Activated T-cell treated with anti-CD3 and anti-CD28 coated beads, Interleukin-2, amount 50 U/mL, for 4 hours (primary cell): Measurements from ENCODE around the gene RPUSD1. TPM values are rescaled to one million over a fixed set of nuclear protein-coding genes. Genes with fewer than 3 reads are reported as not detected.

Experiments used
- ATAC-seq, 2 donors: fragments of 200-7000 bp; cut with Tn5 transposase; one replicate each; pipeline ENCODE4 v1.10.0; 2021
- DNase-seq: peaks from one replicate; pipeline ENCODE4 v3.0.0-alpha.2; 2020
- H3K27me3 Mint-ChIP-seq: one replicate; pipeline ENCODE4 v1.8.0; 2021; ENCODE audit warnings: low read depth, mixed read lengths
- H3K36me3 Mint-ChIP-seq: one replicate; pipeline ENCODE4 v1.8.0; 2022; ENCODE audit warnings: mixed read lengths; ENCODE audit not compliant: insufficient read depth
- H3K4me1 Mint-ChIP-seq: one replicate; pipeline ENCODE4 v1.8.0; 2021; ENCODE audit warnings: low read depth, mixed read lengths
- H3K4me3 Mint-ChIP-seq: one replicate; pipeline ENCODE4 v1.8.0; 2021; ENCODE audit warnings: mild to moderate bottlenecking, moderate library complexity, mixed read lengths
- H3K9me3 Mint-ChIP-seq: one replicate; pipeline ENCODE4 v1.8.0; 2021; ENCODE audit warnings: mixed read lengths
- total RNA-seq, 3 donors: library from RNA; stranded (reverse); gene quantifications; one replicate each; pipeline ENCODE4 v1.2.1, GENCODE V29; 2021

Gene RPUSD1
- total RNA-seq, 3 donors from 2014 or later = 72.3 to 99.0 (median 75.1) TPM

DNA sequence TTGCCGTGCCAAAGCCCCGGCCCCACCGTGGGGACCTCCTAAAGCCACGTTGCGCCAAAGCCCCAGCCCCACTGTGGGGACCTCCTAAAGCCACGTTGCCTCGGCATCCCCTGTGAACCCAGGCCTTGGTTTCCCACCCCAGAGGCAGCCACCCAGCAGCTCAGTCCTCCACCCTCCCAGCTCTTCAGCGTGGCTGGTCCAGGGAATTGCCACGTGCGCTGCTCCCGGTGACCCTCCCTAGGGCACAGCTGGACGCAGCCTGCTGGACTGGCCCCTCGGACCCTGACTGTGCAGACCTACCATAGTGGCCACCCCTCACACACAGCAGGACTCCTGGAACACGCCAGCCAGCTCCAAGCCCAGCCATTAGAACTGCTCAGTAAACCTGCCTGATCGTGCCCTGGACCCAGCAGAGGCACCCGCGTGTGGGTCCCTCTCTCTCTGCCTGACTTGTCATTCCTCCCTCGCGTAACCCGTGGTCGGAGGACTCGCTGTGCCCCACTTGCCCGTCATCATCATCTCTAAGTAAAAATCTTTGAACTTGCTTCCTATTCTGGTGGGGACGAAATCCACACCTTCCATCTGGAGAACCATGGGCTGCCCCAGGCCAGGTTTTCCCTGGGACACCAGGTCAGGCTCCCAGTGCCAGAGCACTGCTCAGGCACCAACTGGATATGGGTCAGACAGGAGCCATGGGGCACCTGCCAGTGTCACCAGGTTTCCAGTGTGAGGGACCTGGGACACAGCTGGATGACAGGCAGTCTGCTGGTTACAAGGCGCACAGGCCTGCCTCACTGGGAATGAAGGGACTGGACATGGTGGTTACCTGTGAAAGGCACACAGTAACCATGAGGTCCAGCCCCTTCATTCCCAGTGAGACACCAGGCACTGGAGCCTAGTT is 53.0 kb downstream of the RPUSD1 start:
- peaks cover 16% of the 10 kb centered on the region for H3K4me1 Mint-ChIP-seq
- no peaks in the 10 kb centered on the region for H3K9me3 Mint-ChIP-seq
- H3K27me3 Mint-ChIP-seq = no peaks in the 10 kb centered on the region
- H3K36me3 Mint-ChIP-seq = peaks cover 14% of the 10 kb centered on the region
- ATAC-seq (no peak), DNase-seq (no peak)
- no peak overlapping the region for H3K4me3 Mint-ChIP-seq

Other genes starting within 250 kb of the RPUSD1 start
- gene PRR35, start 228.0 kb downstream of the RPUSD1 start, total RNA-seq = under 1 TPM; 0.08 to 0.11 (median 0.10) TPM
- under 1 TPM; 0.13 to 0.18 (median 0.16) TPM for gene NHLRC4, start 221.4 kb downstream of the RPUSD1 start, total RNA-seq
- gene PIGQ, start 218.4 kb downstream of the RPUSD1 start, total RNA-seq = 10 to 100 TPM; 45.0 to 47.8 (median 46.1) TPM
- gene RAB40C, start 198.3 kb downstream of the RPUSD1 start, total RNA-seq = 10 to 100 TPM; 13.4 to 15.7 (median 14.6) TPM
- gene WFIKKN1, start 157.4 kb downstream of the RPUSD1 start, total RNA-seq = under 1 TPM; 0.40 to 0.71 (median 0.49) TPM
- 100 to 1,000 TPM; 132 to 174 (median 159) TPM for gene METTL26, start 152.1 kb downstream of the RPUSD1 start, total RNA-seq
- 100 to 1,000 TPM in 1 of 3 donors, 10 to 100 TPM in 2; 83.1 to 104 (median 88.2) TPM for gene MCRIP2, start 146.6 kb downstream of the RPUSD1 start, total RNA-seq
- gene WDR90, start 139.0 kb downstream of the RPUSD1 start, total RNA-seq = 100 to 1,000 TPM in 1 of 3 donors, 10 to 100 TPM in 2; 81.0 to 104 (median 87.8) TPM
- 100 to 1,000 TPM; 212 to 215 (median 212) TPM for gene RHOT2, start 120.2 kb downstream of the RPUSD1 start, total RNA-seq
- under 1 TPM; 0.52 to 0.71 (median 0.53) TPM for gene RHBDL1, start 112.7 kb downstream of the RPUSD1 start, total RNA-seq
- gene STUB1, start 108.0 kb downstream of the RPUSD1 start, total RNA-seq = 100 to 1,000 TPM; 117 to 136 (median 127) TPM
- gene JMJD8, start 104.0 kb downstream of the RPUSD1 start, total RNA-seq = 10 to 100 TPM; 77.0 to 90.4 (median 88.7) TPM
- 10 to 100 TPM; 28.2 to 32.4 (median 29.1) TPM for gene WDR24, start 98.0 kb downstream of the RPUSD1 start, total RNA-seq
- 1 to 10 TPM; 2.0 to 6.0 (median 4.8) TPM for gene FBXL16, start 82.6 kb downstream of the RPUSD1 start, total RNA-seq
- 10 to 100 TPM; 23.8 to 34.7 (median 28.2) TPM for gene METRN, start 73.3 kb downstream of the RPUSD1 start, total RNA-seq
- 10 to 100 TPM; 66.0 to 75.0 (median 67.8) TPM for gene ANTKMT, start 67.2 kb downstream of the RPUSD1 start, total RNA-seq
- 1 to 10 TPM; 5.4 to 9.1 (median 7.0) TPM for gene CCDC78, start 61.9 kb downstream of the RPUSD1 start, total RNA-seq
- 10 to 100 TPM in 2 of 3 donors, 1 to 10 TPM in 1; 8.8 to 13.0 (median 12.4) TPM for gene HAGHL, start 61.3 kb downstream of the RPUSD1 start, total RNA-seq
- 10 to 100 TPM; 30.1 to 39.5 (median 34.8) TPM for gene CIAO3, start 47.4 kb downstream of the RPUSD1 start, total RNA-seq
- under 1 TPM in 1 of 3 donors, not detected in 2; 0.08 TPM for gene MSLN, start 27.6 kb downstream of the RPUSD1 start, total RNA-seq
- gene CHTF18, start 239 bp upstream of the RPUSD1 start, total RNA-seq = 100 to 1,000 TPM; 138 to 171 (median 161) TPM
- not detected for gene GNG13, start 12.4 kb upstream of the RPUSD1 start, total RNA-seq
- gene LMF1, start 182.6 kb upstream of the RPUSD1 start, total RNA-seq = 1 to 10 TPM; 7.7 to 9.9 (median 9.3) TPM
- 1 to 10 TPM; 2.6 to 4.0 (median 3.5) TPM for gene SOX8, start 193.4 kb upstream of the RPUSD1 start, total RNA-seq